Measurements from ENCODE around the gene CD247.

DNA sequence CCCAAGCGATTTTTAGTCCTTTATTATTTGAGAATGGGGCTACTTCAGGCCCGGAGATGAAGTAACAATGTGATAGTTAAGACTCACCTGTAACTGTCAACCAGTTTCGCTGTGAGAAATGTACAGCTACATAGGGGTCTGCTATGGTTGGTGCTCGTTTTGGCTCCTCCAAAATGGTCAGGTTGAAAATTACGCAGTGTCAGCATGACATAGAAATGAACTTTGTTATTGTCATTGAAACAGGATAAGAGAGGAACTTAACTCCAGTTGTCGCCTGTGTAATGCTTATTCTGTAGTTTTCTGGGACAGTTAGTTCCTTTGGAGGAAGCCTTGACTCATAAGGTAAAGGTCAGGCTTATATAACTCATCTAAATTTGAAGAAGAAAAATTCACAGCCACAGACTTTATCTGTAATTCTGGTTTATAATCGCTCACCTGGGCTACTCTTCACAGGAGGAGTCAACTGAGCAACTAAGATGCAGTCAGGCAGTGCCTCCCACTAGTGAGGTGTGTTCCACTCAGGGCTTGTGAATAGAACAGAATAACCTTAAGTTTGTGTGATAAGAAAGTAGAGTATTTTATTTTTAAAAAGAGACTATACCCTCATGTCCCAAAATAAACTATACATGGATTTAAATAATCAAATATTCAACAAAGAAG, 130.9 kb downstream of the CD247 start:
- TF ChIP-seq CTCF (conservative IDR thresholded peaks at IDR 0.05; ENCODE audit: low read depth, low read length), result no peak
- TF ChIP-seq EZH2 (IDR thresholded peaks at IDR 0.05; ENCODE audit: low read length, unreplicated experiment), result no peak
